HG02870 (cell line): ENCODE data around the gene ENTREP3.
"Not testable (repeated sequence)": the region's sequence is repeated elsewhere in the genome, so short reads cannot be mapped to it uniquely, and the experiment has no call there.

Source experiments
- ATAC-seq: cut with Tn5 transposase; IDR thresholded peaks from one replicate; pipeline ENCODE4 v1.9.1; 2021; ENCODE audit warnings: mild to moderate bottlenecking, moderate library complexity; ENCODE audit not compliant: unreplicated experiment

The ENTREP3 gene

GRCh38 chr1:155255243-155256007 is at the start of gene ENTREP3:
Gene ENTREP3, minus strand, starts transcription at chr1:155255483. Its CDS starts 606 bp downstream, at chr1:155254877.
- peak; percentile 49 for ATAC-seq

GRCh38 chr1:155304558-155305063 is 49.3 kb upstream of the ENTREP3 start:
- no peak for ATAC-seq

GRCh38 chr1:155301342-155301841 is 46.1 kb upstream of the ENTREP3 start, which contains the start of gene PKLR:
Gene PKLR, minus strand, starts transcription at chr1:155301438. Its CDS starts 43 bp downstream, at chr1:155301395.
- ATAC-seq: no peak

GRCh38 chr1:155300553-155301329 is 45.5 kb upstream of the ENTREP3 start:
- ATAC-seq: no peak

GRCh38 chr1:155300024-155300423 is 44.7 kb upstream of the ENTREP3 start:
- ATAC-seq: no peak

GRCh38 chr1:155297384-155297783 is 42.1 kb upstream of the ENTREP3 start:
- no peak for ATAC-seq

GRCh38 chr1:155296661-155297060 is 41.4 kb upstream of the ENTREP3 start:
- no peak for ATAC-seq

GRCh38 chr1:155295942-155296267 is 40.6 kb upstream of the ENTREP3 start:
- ATAC-seq: no peak

- no peak for ATAC-seq
These were observed 40.1 kb upstream of the ENTREP3 start for GRCh38 chr1:155295183-155295941.

- ATAC-seq: no peak
These were observed 39.4 kb upstream of the ENTREP3 start for GRCh38 chr1:155294520-155295182.

GRCh38 chr1:155293086-155293749 is 37.9 kb upstream of the ENTREP3 start:
- no peak for ATAC-seq

GRCh38 chr1:155291006-155291405 is 35.7 kb upstream of the ENTREP3 start:
- not testable (repeated sequence) for ATAC-seq

- no peak for ATAC-seq
These were observed 32.8 kb upstream of the ENTREP3 start for GRCh38 chr1:155287987-155288543.

GRCh38 chr1:155286544-155286943 is 31.3 kb upstream of the ENTREP3 start:
- no peak for ATAC-seq

- no peak for ATAC-seq
These were observed 30.4 kb upstream of the ENTREP3 start for GRCh38 chr1:155285631-155286044.

GRCh38 chr1:155285063-155285462 is 29.8 kb upstream of the ENTREP3 start:
- no peak for ATAC-seq

- no peak for ATAC-seq
These were observed 29.2 kb upstream of the ENTREP3 start for GRCh38 chr1:155284476-155284875.

- no peak for ATAC-seq
These were observed 27.3 kb upstream of the ENTREP3 start for GRCh38 chr1:155282488-155283091.

- no peak for ATAC-seq
These were observed 24.0 kb upstream of the ENTREP3 start for GRCh38 chr1:155279268-155279667.
